ENCODE measurements around the gene SLC24A2.

Gene SLC24A2

GRCh38 chr9:19768798-19769197, 20.0 kb downstream of the SLC24A2 start:
- no peaks in the 10 kb centered on the region for H3K27me3 ChIP-seq (ENCODE audit: control insufficient read depth, insufficient read depth, low read length, poor library complexity, severe bottlenecking)
- H3K27ac ChIP-seq (ENCODE audit: insufficient read depth, low read depth, low read length, poor library complexity, severe bottlenecking) = no peak overlapping the region
- no peaks in the 10 kb centered on the region for H3K36me3 ChIP-seq (ENCODE audit: control insufficient read depth, insufficient read depth, low read length)
- H3K9me3 ChIP-seq (ENCODE audit: control insufficient read depth, low read length) = no peaks in the 10 kb centered on the region
- no peaks in the 10 kb centered on the region for H3K4me1 ChIP-seq (ENCODE audit: control insufficient read depth, insufficient read depth, low read length)
- WGBS, 2 experiments = 0% methylated on average over 1 of the region's 1 CpG
- H3K4me3 ChIP-seq (ENCODE audit: insufficient read depth, low read depth, low read length) = no peak overlapping the region

DNA sequence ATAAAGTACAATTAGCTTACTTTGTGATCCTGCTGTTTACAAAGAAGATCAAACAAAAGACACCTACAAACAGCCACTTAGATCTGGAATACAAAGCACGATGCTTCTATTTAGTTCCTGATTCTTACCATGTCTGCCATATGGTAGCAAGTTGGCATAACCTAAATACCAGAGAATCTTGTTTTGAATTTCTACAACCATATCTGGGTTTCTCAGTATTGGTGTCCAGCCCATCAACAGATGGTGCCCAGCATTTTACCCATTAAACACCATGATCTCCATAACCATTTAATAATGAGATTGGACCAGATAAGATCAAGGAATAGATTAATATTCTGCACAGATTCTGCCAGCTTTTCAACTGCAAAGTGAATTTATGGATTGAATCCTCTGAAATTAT, 29.8 kb downstream of the SLC24A2 start:
- WGBS, 2 experiments = 88 to 92% methylated on average over 1 of the region's 1 CpG
- Histone ChIP-seq H3K36me3 (ENCODE audit: control insufficient read depth, insufficient read depth, low read length) (no peaks in the 10 kb centered on the region), H3K4me3 (ENCODE audit: insufficient read depth, low read depth, low read length) (no peak overlapping the region), H3K27ac (ENCODE audit: insufficient read depth, low read depth, low read length, poor library complexity, severe bottlenecking) (no peak overlapping the region), H3K27me3 (ENCODE audit: control insufficient read depth, insufficient read depth, low read length, poor library complexity, severe bottlenecking) (no peaks in the 10 kb centered on the region), H3K4me1 (ENCODE audit: control insufficient read depth, insufficient read depth, low read length) (no peaks in the 10 kb centered on the region), H3K9me3 (ENCODE audit: control insufficient read depth, low read length) (no peaks in the 10 kb centered on the region)

DNA sequence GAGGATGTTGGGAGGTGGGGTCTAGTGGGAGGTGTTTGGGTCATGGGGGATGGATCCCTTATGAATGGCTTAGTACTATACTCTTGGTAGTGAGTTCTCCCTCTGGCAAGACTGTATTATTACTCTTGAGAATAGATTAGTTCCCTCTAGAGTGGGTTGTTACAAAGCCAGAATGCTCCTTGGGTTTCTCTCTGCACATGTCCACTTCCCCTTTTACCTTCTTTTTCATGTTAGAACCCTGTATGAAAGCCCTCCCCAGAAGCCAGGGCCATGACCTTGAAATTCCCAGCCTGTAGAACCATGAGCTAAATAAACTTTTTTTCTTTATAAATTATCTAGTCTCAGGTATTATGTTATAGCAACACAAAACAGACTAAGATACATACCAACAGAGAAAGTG, 31.1 kb downstream of the SLC24A2 start:
- Histone ChIP-seq H3K27me3 (ENCODE audit: control insufficient read depth, insufficient read depth, low read length, poor library complexity, severe bottlenecking) (no peaks in the 10 kb centered on the region), H3K27ac (ENCODE audit: insufficient read depth, low read depth, low read length, poor library complexity, severe bottlenecking) (no peak overlapping the region), H3K4me1 (ENCODE audit: control insufficient read depth, insufficient read depth, low read length) (no peaks in the 10 kb centered on the region), H3K9me3 (ENCODE audit: control insufficient read depth, low read length) (no peaks in the 10 kb centered on the region), H3K36me3 (ENCODE audit: control insufficient read depth, insufficient read depth, low read length) (no peaks in the 10 kb centered on the region), H3K4me3 (ENCODE audit: insufficient read depth, low read depth, low read length) (no peak overlapping the region)

- no peaks in the 10 kb centered on the region for H3K36me3 ChIP-seq (ENCODE audit: control insufficient read depth, insufficient read depth, low read length)
- 82 to 87% methylated on average over 2 of the region's 2 CpGs for WGBS, 2 experiments
- H3K4me1 ChIP-seq (ENCODE audit: control insufficient read depth, insufficient read depth, low read length) = no peaks in the 10 kb centered on the region
- no peak overlapping the region for H3K27ac ChIP-seq (ENCODE audit: insufficient read depth, low read depth, low read length, poor library complexity, severe bottlenecking)
- H3K27me3 ChIP-seq (ENCODE audit: control insufficient read depth, insufficient read depth, low read length, poor library complexity, severe bottlenecking) = no peaks in the 10 kb centered on the region
- no peak overlapping the region for H3K4me3 ChIP-seq (ENCODE audit: insufficient read depth, low read depth, low read length)
- H3K9me3 ChIP-seq (ENCODE audit: control insufficient read depth, low read length) = no peaks in the 10 kb centered on the region
Observed at GRCh38 chr9:19754921-19755320, 33.9 kb downstream of the SLC24A2 start.

DNA sequence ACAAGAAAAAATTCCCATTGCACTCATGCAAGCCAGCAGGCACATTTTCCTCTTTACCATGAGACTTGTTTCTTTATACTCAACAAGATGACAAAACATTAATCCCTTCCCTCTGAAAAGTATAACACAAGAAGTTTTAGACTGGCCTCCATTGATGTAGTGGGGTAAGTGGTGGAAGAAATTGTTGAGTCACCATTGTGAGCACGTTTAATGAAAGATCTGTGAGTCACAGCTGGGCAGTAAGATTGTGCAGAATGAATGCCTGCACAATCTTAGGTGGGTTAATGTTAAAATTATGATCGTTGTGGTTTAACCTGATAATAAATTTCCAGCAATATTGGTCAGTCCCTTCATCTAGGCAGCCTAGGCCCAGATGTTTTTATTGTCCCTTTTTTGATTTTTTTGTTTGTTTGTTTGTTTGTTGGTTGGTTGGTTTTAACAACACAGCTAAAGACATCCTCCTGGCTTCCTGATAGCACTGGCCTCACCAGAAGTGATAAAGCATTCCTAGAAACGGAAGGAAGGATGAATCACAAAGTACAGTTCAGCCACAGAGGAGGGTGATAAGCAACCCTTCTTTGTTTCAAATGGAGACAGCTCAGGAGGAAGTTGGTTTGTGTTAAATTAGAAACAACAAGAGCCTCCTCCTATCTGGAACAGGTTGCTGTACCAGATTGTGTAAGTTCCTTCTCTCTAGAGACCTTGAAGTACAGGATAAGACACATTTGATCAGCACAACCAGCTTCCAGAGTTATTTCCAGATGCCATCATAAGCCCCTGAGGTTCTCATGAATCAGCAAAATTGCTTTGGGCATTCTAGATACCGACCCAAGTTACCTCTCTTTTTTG, 40.3 kb downstream of the SLC24A2 start:
- Histone ChIP-seq H3K27ac (ENCODE audit: insufficient read depth, low read depth, low read length, poor library complexity, severe bottlenecking) (no peak overlapping the region), H3K27me3 (ENCODE audit: control insufficient read depth, insufficient read depth, low read length, poor library complexity, severe bottlenecking) (no peaks in the 10 kb centered on the region), H3K36me3 (ENCODE audit: control insufficient read depth, insufficient read depth, low read length) (no peaks in the 10 kb centered on the region), H3K4me3 (ENCODE audit: insufficient read depth, low read depth, low read length) (no peak overlapping the region), H3K4me1 (ENCODE audit: control insufficient read depth, insufficient read depth, low read length) (no peaks in the 10 kb centered on the region), H3K9me3 (ENCODE audit: control insufficient read depth, low read length) (no peaks in the 10 kb centered on the region)
- 73 to 78% methylated on average over 4 of the region's 4 CpGs for WGBS, 2 experiments

DNA sequence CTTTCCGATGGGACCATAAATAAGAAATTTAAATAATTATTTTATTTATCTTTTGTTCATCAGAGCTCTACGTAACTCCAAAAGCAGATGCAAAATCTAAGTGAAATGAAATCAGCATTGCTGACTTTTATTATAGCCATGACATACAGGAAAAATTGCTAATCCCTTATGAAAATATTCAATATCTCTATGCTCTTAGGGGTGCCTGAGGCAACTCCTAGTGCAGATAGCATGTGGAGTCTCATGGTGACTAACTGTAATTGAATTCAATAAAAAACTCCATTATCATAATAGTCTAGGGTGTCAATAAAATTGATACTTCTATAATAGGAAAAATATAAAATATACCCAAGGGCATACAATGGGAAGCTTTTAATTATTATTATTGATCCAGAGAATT, 42.6 kb downstream of the SLC24A2 start:
- no peaks in the 10 kb centered on the region for H3K27me3 ChIP-seq (ENCODE audit: control insufficient read depth, insufficient read depth, low read length, poor library complexity, severe bottlenecking)
- WGBS, 2 experiments = 70% methylated on average over 1 of the region's 2 CpGs; no CpG with 5 or more reads in 1 of the 2 experiments
- no peaks in the 10 kb centered on the region for H3K4me1 ChIP-seq (ENCODE audit: control insufficient read depth, insufficient read depth, low read length)
- H3K9me3 ChIP-seq (ENCODE audit: control insufficient read depth, low read length) = no peaks in the 10 kb centered on the region
- H3K27ac ChIP-seq (ENCODE audit: insufficient read depth, low read depth, low read length, poor library complexity, severe bottlenecking) = no peak overlapping the region
- no peak overlapping the region for H3K4me3 ChIP-seq (ENCODE audit: insufficient read depth, low read depth, low read length)
- H3K36me3 ChIP-seq (ENCODE audit: control insufficient read depth, insufficient read depth, low read length) = no peaks in the 10 kb centered on the region

DNA sequence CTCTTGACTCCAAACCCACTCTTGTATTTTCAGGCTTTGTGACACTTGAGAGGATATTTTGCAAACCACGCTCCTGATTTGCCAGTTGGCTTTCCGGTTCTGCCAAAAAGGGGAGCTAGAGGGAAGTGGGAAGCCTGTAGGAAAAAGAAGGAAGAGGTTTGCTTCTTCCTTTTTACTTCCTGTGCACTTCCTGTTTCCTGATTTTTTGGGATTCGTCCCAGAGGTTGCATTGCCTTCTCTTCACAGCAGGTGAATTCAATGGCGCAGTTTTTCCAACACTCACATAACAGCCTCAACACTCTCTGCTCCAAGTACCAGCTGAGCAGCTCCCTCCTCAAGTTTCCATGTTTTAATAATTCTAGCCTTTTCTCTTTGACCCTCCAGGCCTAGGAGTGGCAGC, 47.7 kb downstream of the SLC24A2 start:
- Histone ChIP-seq H3K4me3 (ENCODE audit: insufficient read depth, low read depth, low read length) (no peak overlapping the region), H3K36me3 (ENCODE audit: control insufficient read depth, insufficient read depth, low read length) (no peaks in the 10 kb centered on the region), H3K4me1 (ENCODE audit: control insufficient read depth, insufficient read depth, low read length) (no peaks in the 10 kb centered on the region), H3K27me3 (ENCODE audit: control insufficient read depth, insufficient read depth, low read length, poor library complexity, severe bottlenecking) (no peaks in the 10 kb centered on the region), H3K27ac (ENCODE audit: insufficient read depth, low read depth, low read length, poor library complexity, severe bottlenecking) (no peak overlapping the region), H3K9me3 (ENCODE audit: control insufficient read depth, low read length) (no peaks in the 10 kb centered on the region)
- 86 to 87% methylated on average over 4 of the region's 4 CpGs for WGBS, 2 experiments

All from ectodermal cell (in vitro differentiated cells).